SK-N-SH treated with all-trans-retinoic acid at 6 μM for 48 hours (cell line): ENCODE measurements around the gene PRKCE.

Source experiments
- ARNTL ChIP-seq: fragments of 450-650 bp; formaldehyde crosslinking; IDR thresholded peaks from 2 replicates; pipeline ENCODE4 v1.5.0; 2020; ENCODE audit warnings: low read depth, mild to moderate bottlenecking, moderate library complexity, borderline replicate concordance
- BACH2 ChIP-seq: fragments of 250-450 bp; sonication (Bioruptor Pico); IDR thresholded peaks from 2 replicates; pipeline ENCODE4 v1.9.0; 2021; ENCODE audit warnings: mild to moderate bottlenecking, borderline replicate concordance
- CREB5 ChIP-seq: fragments of 250-450 bp; sonication (Bioruptor Pico); IDR thresholded peaks from 2 replicates; pipeline ENCODE4 v1.5.1; 2020; ENCODE audit warnings: low read depth, mild to moderate bottlenecking, moderate library complexity
- ESRRG ChIP-seq: fragments of 250-450 bp; sonication (Bioruptor Pico); IDR thresholded peaks from 2 replicates; pipeline ENCODE4 v1.6.1; 2021; ENCODE audit warnings: mild to moderate bottlenecking
- GLIS3 ChIP-seq: fragments of 250-450 bp; sonication (Bioruptor Pico); IDR thresholded peaks from 2 replicates; pipeline ENCODE4 v1.5.0; 2020; ENCODE audit warnings: mild to moderate bottlenecking, moderate library complexity
- PATZ1 ChIP-seq: fragments of 250-450 bp; sonication (Bioruptor Pico); IDR thresholded peaks from 2 replicates; pipeline ENCODE4 v1.8.0; 2020; ENCODE audit warnings: mild to moderate bottlenecking, moderate library complexity, borderline replicate concordance
- PPARA ChIP-seq: fragments of 250-450 bp; sonication (Bioruptor Pico); IDR thresholded peaks from 2 replicates; pipeline ENCODE4 v1.5.0; 2020; ENCODE audit warnings: mild to moderate bottlenecking, borderline replicate concordance
- TCF4 ChIP-seq: fragments of 250-450 bp; sonication (Bioruptor Pico); IDR thresholded peaks from 2 replicates; pipeline ENCODE4 v1.8.0; 2021; ENCODE audit warnings: mild to moderate bottlenecking, moderate library complexity, borderline replicate concordance
- ZFP3 ChIP-seq: fragments of 250-450 bp; sonication (Bioruptor Pico); IDR thresholded peaks from 2 replicates; pipeline ENCODE4 v1.5.0; 2020; ENCODE audit warnings: mild to moderate bottlenecking, moderate library complexity
- ZNF565 ChIP-seq: fragments of 450-650 bp; formaldehyde crosslinking; conservative IDR thresholded peaks from 2 replicates; pipeline ENCODE4 v1.5.0; 2020; ENCODE audit warnings: low read depth, mild to moderate bottlenecking, moderate library complexity
- ZNF8 ChIP-seq: fragments of 450-650 bp; formaldehyde crosslinking; IDR thresholded peaks from 2 replicates; pipeline ENCODE4 v1.5.0; 2020; ENCODE audit warnings: mild to moderate bottlenecking, moderate library complexity

GRCh38 chr2:46169467-46169866, 518.0 kb downstream of the PRKCE start:
- TF ChIP-seq GLIS3 (CRISPR knock-in tag) (no peak), PATZ1 (CRISPR knock-in tag) (no peak), PPARA (CRISPR knock-in tag) (no peak), ZNF565 (CRISPR knock-in tag) (no peak), TCF4 (CRISPR knock-in tag) (no peak), ZNF8 (CRISPR knock-in tag) (no peak), ARNTL (no peak), BACH2 (CRISPR knock-in tag) (no peak), ZFP3 (CRISPR knock-in tag) (no peak), ESRRG (CRISPR knock-in tag) (no peak), CREB5 (CRISPR knock-in tag) (no peak)
